K562 (cell line): ENCODE measurements around the gene HARS2. TPM values are rescaled to one million over a fixed set of nuclear protein-coding genes. Genes with fewer than 3 reads are reported as not detected.

Source experiments
- ARID4B ChIP-seq: sonication (generic); formaldehyde crosslinking; IDR thresholded peaks from 2 replicates; pipeline ENCODE4 v1.8.0; 2022; ENCODE audit warnings: mild to moderate bottlenecking, missing genetic modification reagents
- BCOR ChIP-seq: fragments of 450-650 bp; IDR thresholded peaks from 2 replicates; pipeline ENCODE4 v1.6.1; 2016
- CBFA2T2 ChIP-seq: fragments of 450-650 bp; conservative IDR thresholded peaks from 2 replicates; pipeline ENCODE4 v1.6.1; 2017; ENCODE audit warnings: mild to moderate bottlenecking
- CC2D1A ChIP-seq: fragments of 450-650 bp; IDR thresholded peaks from 2 replicates; pipeline ENCODE4 v1.6.1; 2017; ENCODE audit warnings: mild to moderate bottlenecking
- ILF3 ChIP-seq: fragments of 450-650 bp; IDR thresholded peaks from 2 replicates; pipeline ENCODE4 v1.6.1; 2018; ENCODE audit warnings: antibody characterized with exemption, mild to moderate bottlenecking, moderate library complexity, borderline replicate concordance
- KLF13 ChIP-seq: fragments of 450-650 bp; IDR thresholded peaks from 2 replicates; pipeline ENCODE4 v1.6.1; 2016; ENCODE audit warnings: missing genetic modification characterization, low read depth, mild to moderate bottlenecking, missing compliant biosample characterization, moderate library complexity, borderline replicate concordance
- L3MBTL2 ChIP-seq: fragments of 450-650 bp; IDR thresholded peaks from 2 replicates; pipeline ENCODE4 v1.6.1; 2016; ENCODE audit warnings: mild to moderate bottlenecking, moderate library complexity
- NEUROD1 ChIP-seq: fragments of 150-350 bp; IDR thresholded peaks from 2 replicates; pipeline ENCODE4 v1.6.1; 2014; ENCODE audit warnings: borderline replicate concordance, low read length, low read depth; ENCODE audit not compliant: partially characterized antibody
- NONO ChIP-seq, 2 experiments: fragments of 200-400 bp in 1 of 2; fragments of 450-650 bp in 1 of 2; formaldehyde crosslinking in 1 of 2; IDR thresholded peaks; 2 replicates each; pipeline ENCODE4 v1.6.1; 2017; ENCODE audit warnings: low read depth in 2 of 2, mild to moderate bottlenecking in 2 of 2, moderate library complexity in 2 of 2, low read length in 1 of 2
- PTRF ChIP-seq: fragments of 450-650 bp; IDR thresholded peaks from 2 replicates; pipeline ENCODE4 v1.6.1; 2016; ENCODE audit warnings: mild to moderate bottlenecking, missing genetic modification characterization, missing compliant biosample characterization
- RREB1 ChIP-seq: fragments of 250-450 bp; sonication (Bioruptor Pico); IDR thresholded peaks from 2 replicates; pipeline ENCODE4 v1.4.0; 2020
- SMARCA5 ChIP-seq: fragments of 450-650 bp; IDR thresholded peaks from 2 replicates; pipeline ENCODE4 v1.6.1; 2016
- ZNF507 ChIP-seq: conservative IDR thresholded peaks from 2 replicates; pipeline ENCODE4 v1.6.1; 2017; ENCODE audit warnings: missing genetic modification characterization, missing compliant biosample characterization
- polyA plus RNA-seq, 8 experiments: library from polyadenylated mRNA; depleted of rRNA in 4 of 8; stranded (reverse) in 5 of 8; unstranded in 3 of 8; fragments of >200 nt; fragmentation: Nextera tagmentation in 2 of 8; fragmentation: Illumina TruSeq in 1 of 8; extraction: Ambion mirVana in 2 of 8; extraction: Trizol in 1 of 8; gene quantifications; 2 replicates each; pipeline versions ENCODE4 v1.2.1 to v1.2.3, GENCODE V29; 2011 to 2014; ENCODE audit warnings: inconsistent platforms in 1 of 8, missing spikeins in 1 of 8
- total RNA-seq, 7 experiments: library from RNA; depleted of rRNA in 6 of 7; stranded (reverse); fragments of >200 nt in 6 of 7; fragmentation: Illumina TruSeq in 2 of 7; extraction: Trizol in 2 of 7; gene quantifications; 2 replicates each; pipeline versions ENCODE4 v1.2.1 to v1.2.3, GENCODE V29; 2011 to 2021; ENCODE audit warnings: low replicate concordance in 1 of 7
- TF ChIP-seq, protein P1 (sequence below): fragments of 250-450 bp; sonication (Bioruptor Pico); IDR thresholded peaks from 2 replicates; pipeline ENCODE4 v1.4.0; 2020; ENCODE audit warnings: mild to moderate bottlenecking

Gene HARS2
- total and polyA plus RNA-seq, 9 of the 15 experiments (the other 6 are each of a cell fraction or from before 2014, with no cell fraction given) = 8.5 to 41.6 (median 27.1) TPM

- TF ChIP-seq ARID4B (0 out of 2 replicates have a peak, but pooled peaks have one; percentile 62), SMARCA5 (no peak), KLF13 (tag) (peak; percentile 89), RREB1 (CRISPR knock-in tag) (no peak), ILF3 (peak; percentile 99), CBFA2T2 (no peak), PTRF (tag) (no peak), NEUROD1 (no peak), CC2D1A (no peak), NONO (IDR thresholded peaks at IDR 0.05; ENCODE audit: low read depth in 2 of 2, low read length in 1 of 2) (0 out of 4 replicates have a peak, but pooled peaks of 1 of the 2 experiments have one; percentile 52), ZNF507 (tag) (no peak), BCOR (no peak), L3MBTL2 (peak; percentile 59)
- TF ChIP-seq, protein P1, sequence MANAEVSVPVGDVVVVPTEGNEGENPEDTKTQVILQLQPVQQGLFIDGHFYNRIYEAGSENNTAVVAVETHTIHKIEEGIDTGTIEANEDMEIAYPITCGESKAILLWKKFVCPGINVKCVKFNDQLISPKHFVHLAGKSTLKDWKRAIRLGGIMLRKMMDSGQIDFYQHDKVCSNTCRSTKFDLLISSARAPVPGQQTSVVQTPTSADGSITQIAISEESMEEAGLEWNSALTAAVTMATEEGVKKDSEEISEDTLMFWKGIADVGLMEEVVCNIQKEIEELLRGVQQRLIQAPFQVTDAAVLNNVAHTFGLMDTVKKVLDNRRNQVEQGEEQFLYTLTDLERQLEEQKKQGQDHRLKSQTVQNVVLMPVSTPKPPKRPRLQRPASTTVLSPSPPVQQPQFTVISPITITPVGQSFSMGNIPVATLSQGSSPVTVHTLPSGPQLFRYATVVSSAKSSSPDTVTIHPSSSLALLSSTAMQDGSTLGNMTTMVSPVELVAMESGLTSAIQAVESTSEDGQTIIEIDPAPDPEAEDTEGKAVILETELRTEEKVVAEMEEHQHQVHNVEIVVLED = no peak
These were observed 34.7 kb downstream of the HARS2 start (continued) for GRCh38 chr5:140725799-140726471.
